SH-SY5Y (cell line): Measurements from ENCODE around the gene COL27A1.
"Not testable (repeated sequence)": the region's sequence is repeated elsewhere in the genome, so short reads cannot be mapped to it uniquely, and the experiment has no call there.

Source experiments
- GATA2 ChIP-seq: IDR thresholded peaks from 2 replicates; pipeline ENCODE4 v1.6.1; 2011; ENCODE audit warnings: mild to moderate bottlenecking, low read depth, low read length
- GATA3 ChIP-seq: IDR thresholded peaks from 2 replicates; pipeline ENCODE4 v1.6.1; 2011; ENCODE audit warnings: low read depth, mild to moderate bottlenecking, low read length, moderate library complexity

The COL27A1 gene

DNA sequence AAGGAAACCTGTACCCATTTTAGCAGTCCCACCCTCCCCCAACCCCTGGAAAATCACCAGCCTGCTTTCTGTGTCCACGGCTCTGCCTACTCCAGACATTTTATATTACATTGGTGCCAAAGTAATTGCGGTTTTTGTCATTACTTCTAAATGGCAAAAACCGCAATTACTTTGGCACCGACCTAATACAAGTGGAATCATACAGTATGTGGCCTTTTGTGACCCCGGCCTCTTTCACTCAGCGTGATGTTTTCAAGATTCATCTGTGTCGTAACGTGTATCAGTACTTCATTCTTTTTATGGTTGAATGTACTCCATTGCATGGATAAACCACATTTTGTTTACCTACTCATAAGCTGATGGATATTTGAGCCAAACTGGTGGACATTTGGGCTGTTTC is 157.8 kb downstream of the COL27A1 start:
- TF ChIP-seq GATA3 (no peak), GATA2 (no peak)

DNA sequence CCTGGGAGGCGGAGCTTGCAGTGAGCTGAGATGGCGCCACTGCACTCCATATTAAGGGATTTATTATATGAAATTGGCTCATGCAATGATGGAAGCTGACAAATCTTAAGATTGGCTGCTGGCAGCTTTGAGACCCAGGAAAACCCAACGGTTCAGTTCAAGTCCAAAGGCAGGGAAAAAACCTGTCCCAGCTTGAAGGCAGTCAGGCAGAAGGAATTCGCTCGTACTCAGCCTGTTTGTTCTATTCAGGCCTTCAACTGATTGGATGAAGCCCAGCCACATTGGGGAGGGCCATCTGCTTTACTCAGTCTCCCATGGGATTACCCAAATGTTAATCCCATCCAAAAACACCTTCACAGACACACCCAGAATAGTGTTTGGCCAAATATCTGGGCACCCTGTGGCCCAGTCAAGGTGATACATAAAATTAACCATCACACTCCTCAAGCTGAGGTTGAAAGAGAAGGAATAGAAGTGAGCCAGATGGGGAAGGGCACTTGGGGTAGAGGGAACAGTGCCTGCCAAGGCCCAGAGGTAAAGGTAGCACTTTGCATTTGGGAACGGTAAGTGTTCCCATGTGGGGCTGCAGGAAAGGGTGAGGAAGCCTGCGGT is 159.0 kb downstream of the COL27A1 start:
- no peak for TF ChIP-seq GATA3
- no peak for TF ChIP-seq GATA2

DNA sequence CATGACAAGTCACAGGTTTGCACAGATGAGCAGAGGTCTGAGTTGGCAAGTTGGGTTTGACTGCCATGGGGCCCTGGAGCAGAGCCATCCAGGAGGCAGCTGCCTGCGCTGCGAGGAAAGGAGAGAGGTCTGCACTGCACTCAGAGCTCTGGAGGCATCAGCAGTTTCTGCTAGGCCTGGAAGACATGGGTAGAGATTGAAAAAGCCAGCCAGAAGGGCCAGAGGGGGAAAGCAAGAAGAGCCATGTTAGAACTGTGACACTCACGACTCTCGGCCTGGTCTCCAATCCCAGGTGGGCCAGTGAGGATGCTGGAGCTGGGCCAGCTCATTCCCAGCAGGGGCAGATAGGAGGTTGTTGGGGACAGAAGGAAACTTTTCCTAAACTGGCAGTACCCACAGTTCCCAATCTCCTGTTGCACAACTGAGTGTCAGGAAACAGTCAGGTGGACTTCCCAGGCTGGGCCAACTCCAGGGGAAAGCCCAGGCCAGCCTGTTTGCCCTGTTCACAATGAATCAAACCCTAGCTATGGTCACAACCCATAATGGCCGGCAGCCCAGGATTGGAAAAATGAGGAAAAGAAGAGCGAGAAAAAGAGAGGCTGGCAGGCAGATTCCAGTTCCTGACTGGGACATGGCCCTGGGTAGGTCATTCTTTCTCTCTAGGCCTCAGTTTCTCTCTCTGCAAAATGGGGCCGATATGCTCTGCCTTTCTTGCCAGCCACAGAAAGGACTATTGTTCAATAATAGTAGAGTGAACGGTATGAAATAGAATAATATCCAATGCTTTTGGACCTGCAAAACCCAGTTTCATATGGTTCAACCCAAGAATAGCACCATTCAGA is 159.8 kb downstream of the COL27A1 start:
- TF ChIP-seq GATA3, result no peak

DNA sequence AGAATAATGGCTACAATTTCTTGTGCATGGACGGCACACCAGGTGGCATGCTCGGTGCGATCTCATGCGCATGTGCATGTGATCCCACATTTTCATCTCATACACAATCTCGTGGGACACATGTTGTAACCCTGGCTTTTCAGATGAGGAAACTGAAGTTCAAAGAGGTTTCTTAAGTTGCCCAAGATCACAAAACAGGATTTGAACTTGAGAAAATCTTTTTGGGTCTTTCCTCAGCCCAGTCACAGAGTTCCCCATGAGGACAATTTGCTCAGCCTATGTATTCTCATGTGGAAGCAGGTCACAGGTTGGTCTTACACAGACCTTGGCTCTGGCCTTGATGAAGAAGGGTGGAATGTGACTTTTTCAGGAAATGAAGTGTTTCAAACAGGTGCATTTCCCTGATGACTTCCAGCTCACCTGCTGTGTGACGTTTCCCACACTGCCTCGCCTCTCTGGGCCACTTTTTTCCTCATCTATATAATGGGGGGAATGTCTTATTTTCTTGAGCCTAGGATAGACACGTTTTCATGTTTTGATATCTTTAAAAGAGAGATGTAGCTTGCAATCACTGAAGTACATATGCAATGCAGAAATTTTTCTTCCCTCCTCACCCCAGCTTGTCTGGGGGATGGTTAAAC is 160.5 kb downstream of the COL27A1 start:
- TF ChIP-seq GATA3 (no peak), GATA2 (no peak)

DNA sequence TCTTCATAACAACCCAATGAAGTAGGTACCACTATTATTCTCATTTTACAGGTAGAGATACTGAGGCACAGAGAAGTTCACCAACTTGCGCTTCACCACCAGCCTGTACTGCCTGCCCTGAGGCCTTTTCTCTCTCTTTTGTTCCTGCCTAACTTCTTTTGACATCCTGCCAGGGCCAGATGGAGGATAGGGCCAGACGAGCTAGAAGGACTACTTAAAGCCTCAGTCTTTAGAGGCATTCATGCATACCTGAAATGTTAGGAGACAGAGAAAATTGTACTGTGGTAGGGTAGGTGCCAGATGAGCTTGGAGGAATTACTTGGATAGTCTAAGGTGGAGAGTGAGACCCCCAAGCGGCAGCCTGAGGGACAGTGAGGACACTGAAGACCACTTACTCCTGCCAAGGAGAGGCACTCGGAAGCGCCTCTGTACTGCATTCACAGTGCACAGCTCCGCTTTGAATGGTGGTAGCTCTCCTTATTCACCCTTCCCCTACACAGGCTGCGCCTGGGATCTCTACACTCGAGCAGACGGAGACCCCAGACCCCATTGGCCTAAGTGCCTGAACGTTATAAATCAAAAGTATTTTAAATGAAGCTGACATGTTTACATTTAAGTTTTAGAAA is 161.4 kb downstream of the COL27A1 start:
- TF ChIP-seq GATA2 (no peak), GATA3 (no peak)

DNA sequence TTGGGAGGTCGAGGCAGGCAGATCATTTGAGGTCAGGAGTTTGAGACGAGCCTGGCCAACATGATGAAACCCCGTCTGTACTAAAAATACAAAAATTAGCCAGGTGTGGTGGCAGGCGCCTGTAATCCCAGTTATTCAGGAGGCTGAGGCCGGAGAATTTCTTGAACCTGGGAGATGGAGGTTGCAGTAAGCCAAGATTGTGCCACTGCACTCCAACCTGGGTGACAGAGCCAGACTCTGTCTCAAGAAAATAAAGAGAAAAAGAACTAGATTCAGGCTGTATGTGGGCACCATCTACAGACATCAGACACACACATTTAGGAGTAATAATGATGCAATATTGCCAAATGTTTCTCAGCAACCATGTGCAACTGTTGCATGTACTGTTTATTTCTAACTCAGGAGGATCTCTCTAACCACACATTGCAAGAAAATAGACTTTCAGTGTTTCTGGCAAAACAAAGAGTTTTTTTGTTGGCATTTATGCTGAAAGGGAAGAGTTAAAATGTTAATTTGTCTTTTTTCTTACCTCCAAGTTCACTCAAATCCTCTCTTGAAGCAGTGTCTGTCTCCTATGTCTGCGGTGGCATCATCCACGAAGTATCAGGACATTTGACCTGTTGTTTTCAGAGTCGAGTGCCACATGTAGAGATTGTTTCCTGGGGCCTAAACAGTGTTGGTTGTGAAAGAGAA is 162.5 kb downstream of the COL27A1 start:
- TF ChIP-seq GATA3, result no peak

- TF ChIP-seq GATA2 (no peak), GATA3 (no peak)
These were observed 163.1 kb downstream of the COL27A1 start for GRCh38 chr9:114318416-114318815.

DNA sequence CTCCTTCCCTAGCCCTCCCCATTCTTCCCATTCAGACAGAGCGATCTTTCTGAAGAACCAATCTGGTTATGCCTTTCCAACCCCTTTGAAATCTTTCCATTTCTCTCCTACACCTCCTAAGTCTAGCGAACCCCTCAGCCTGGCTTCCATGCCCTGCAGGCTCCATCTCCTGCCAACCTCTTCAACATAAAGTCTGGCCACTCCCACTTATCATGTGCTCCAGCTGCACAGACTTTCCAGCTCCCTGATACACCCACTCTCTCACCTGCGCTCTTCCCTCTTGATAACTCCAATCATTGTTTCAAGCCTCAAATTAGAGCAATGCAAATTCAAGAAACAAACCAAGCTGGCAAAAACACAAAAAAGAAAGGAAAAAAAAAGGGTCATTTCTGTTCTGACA is 163.8 kb downstream of the COL27A1 start:
- TF ChIP-seq GATA3 (no peak), GATA2 (no peak)

DNA sequence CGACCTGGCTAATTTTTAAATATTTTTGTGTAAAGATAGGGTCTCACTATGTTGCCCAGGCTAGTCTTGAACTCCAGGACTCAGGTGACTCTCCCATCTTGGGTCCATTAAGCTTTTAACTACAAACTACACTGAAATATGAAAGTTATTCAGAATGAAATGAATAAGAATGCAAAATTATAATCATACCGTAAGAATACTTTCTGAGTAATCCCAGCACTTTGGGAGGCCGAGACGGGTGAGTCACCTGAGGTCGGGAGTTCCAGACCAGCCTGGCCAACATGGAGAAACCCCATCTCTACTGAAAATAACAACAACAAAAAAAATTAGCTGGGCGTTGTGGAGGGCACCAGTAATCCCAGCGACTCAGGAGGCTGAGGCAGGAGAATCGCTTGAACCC is 166.4 kb downstream of the COL27A1 start:
- TF ChIP-seq GATA2 (no peak), GATA3 (no peak)

- not testable (repeated sequence) for TF ChIP-seq GATA2, GATA3
These were observed 167.6 kb downstream of the COL27A1 start, which contains the start of gene ORM1 for GRCh38 chr9:114322831-114323531. Gene ORM1 (plus strand): TSS chr9:114323098. CDS start chr9:114323134, 36 bp downstream.

DNA sequence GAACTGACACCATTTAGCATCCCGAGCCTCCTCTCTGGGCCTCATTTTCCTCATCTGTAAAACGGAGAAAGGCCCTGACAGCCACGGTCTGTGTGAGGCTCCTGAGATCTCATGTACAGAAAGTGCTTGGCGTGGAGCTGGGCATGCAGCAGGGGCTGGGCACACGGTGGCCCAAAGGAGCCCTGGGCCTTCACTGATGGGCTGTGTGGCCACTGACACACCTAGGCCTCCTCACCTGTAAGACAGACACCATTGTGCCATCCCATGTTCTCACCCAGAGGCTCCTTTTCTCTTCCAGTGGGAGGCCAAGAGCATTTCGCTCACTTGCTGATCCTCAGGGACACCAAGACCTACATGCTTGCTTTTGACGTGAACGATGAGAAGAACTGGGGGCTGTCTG is 169.2 kb downstream of the COL27A1 start:
- TF ChIP-seq GATA2, result no peak

- TF ChIP-seq GATA2 (no peak), GATA3 (no peak)
These were observed 172.4 kb downstream of the COL27A1 start for GRCh38 chr9:114327749-114328148.

GRCh38 chr9:114329625-114330022 is 174.3 kb downstream of the COL27A1 start, which contains the start of gene ORM2:
Gene ORM2 (plus strand): TSS chr9:114329869. CDS start chr9:114329905, 36 bp downstream.
- TF ChIP-seq GATA2, GATA3: not testable (repeated sequence)
